Suprapubic skin (tissue), 4 donors: ENCODE measurements around the gene RASSF5.

Experiments used
- POLR2A ChIP-seq, 2 donors: fragments of 450-650 bp; IDR thresholded peaks; one replicate each; pipeline ENCODE4 v1.6.1; 2017; ENCODE audit warnings: antibody characterized with exemption in 2 of 2, mild to moderate bottlenecking in 2 of 2, moderate library complexity in 2 of 2
- POLR2AphosphoS5 ChIP-seq, 3 donors: sonication (generic); formaldehyde crosslinking; IDR thresholded peaks; one replicate each; pipeline ENCODE4 v1.6.1; 2017; ENCODE audit warnings: antibody characterized with exemption in 3 of 3
- TF ChIP-seq, protein P1 (sequence below), 2 donors: fragments of 200-600 bp in 1 of 2; fragments of 450-650 bp in 1 of 2; sonication (generic) in 1 of 2; IDR thresholded peaks; one replicate each; pipeline ENCODE4 v1.5.1; 2016 to 2019; ENCODE audit warnings: antibody characterized with exemption in 2 of 2, mild to moderate bottlenecking in 1 of 2, moderate library complexity in 1 of 2

DNA sequence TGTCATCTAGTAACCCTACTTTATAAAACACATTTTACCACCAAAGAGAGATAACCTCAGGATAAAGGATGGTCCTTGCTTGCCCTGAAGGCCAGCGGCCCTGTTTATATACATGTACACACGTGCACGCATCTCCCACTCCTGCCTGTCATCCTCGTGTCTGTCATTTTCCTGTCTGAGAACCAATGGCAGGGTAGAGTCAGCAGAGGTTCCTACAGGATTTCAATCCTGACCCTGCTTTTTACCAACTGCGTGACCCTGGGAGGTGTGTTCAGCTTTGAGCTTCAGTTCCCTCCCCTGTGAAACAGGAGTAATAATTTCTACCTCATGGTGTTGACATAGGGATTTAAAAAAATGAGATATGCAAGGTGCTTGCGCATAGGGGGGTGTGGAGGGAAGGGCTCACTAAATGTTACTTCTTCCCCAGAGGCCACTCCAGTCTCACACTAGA is 12.3 kb upstream of the RASSF5 start:
- TF ChIP-seq POLR2AphosphoS5 (IDR thresholded peaks at IDR 0.05) (no peak), POLR2A (IDR thresholded peaks at IDR 0.05) (no peak)
- TF ChIP-seq, protein P1, sequence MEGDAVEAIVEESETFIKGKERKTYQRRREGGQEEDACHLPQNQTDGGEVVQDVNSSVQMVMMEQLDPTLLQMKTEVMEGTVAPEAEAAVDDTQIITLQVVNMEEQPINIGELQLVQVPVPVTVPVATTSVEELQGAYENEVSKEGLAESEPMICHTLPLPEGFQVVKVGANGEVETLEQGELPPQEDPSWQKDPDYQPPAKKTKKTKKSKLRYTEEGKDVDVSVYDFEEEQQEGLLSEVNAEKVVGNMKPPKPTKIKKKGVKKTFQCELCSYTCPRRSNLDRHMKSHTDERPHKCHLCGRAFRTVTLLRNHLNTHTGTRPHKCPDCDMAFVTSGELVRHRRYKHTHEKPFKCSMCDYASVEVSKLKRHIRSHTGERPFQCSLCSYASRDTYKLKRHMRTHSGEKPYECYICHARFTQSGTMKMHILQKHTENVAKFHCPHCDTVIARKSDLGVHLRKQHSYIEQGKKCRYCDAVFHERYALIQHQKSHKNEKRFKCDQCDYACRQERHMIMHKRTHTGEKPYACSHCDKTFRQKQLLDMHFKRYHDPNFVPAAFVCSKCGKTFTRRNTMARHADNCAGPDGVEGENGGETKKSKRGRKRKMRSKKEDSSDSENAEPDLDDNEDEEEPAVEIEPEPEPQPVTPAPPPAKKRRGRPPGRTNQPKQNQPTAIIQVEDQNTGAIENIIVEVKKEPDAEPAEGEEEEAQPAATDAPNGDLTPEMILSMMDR (IDR thresholded peaks at IDR 0.05): no peak
